GM12892 (cell line): ENCODE data around the gene JAG2.
A peak's percentile ranks its signal among the peaks of the same experiment; 100 is the strongest.

Experiments used
- DNase-seq: peaks from one replicate; pipeline ENCODE4 v3.0.0; 2011; ENCODE audit not compliant: insufficient read length
- FAIRE-seq: peaks from 2 replicates; lab custom pipeline; 2011; peaks lifted over from hg19 to GRCh38; lab: Jason Lieb, UNC
- POLR2A ChIP-seq: IDR thresholded peaks from 2 replicates; pipeline ENCODE4 v1.6.1; 2011; ENCODE audit warnings: low read depth, low read length, control low read depth
- POLR2AphosphoS5 ChIP-seq: IDR thresholded peaks from 2 replicates; pipeline ENCODE4 v1.6.1; 2011; ENCODE audit warnings: low read depth, low read length, control low read depth
- TAF1 ChIP-seq: IDR thresholded peaks from 2 replicates; pipeline ENCODE4 v1.6.1; 2011; ENCODE audit warnings: low read depth, mild to moderate bottlenecking, control low read depth, low read length, borderline replicate concordance

The JAG2 gene

GRCh38 chr14:105208738-105209075, 40.1 kb upstream of the JAG2 start:
- TF ChIP-seq POLR2A (no peak), TAF1 (no peak), POLR2AphosphoS5 (no peak)
- DNase-seq: no peak
- FAIRE-seq: no peak

GRCh38 chr14:105207996-105208737, 39.6 kb upstream of the JAG2 start:
- DNase-seq (no peak), FAIRE-seq (no peak)
- TF ChIP-seq TAF1: no peak
- TF ChIP-seq POLR2AphosphoS5: no peak
- no peak for TF ChIP-seq POLR2A

DNA sequence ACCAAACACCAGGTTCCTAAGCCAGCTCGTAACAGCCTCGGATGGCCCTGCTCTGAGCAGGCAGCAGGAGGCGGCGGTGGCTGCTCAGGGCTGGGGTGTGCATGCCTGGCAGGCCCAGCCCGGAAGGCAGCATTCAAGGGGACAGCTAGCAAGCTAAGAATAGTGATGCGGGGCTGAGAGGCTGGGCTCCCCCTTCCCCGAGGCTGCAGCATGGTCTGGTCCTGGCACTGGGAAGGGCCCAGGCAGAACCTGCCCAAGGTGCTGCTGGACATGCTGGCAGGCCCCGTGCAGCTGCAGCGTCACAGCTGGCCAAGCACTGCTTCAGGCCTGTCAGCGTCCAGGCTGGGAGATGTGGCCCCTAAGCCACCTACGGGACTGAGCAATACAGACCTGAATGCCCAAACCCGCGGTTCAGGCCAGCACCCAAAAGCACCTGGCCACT, 38.9 kb upstream of the JAG2 start:
- DNase-seq (no peak), FAIRE-seq (no peak)
- no peak for TF ChIP-seq POLR2A
- TF ChIP-seq TAF1: no peak
- TF ChIP-seq POLR2AphosphoS5: no peak

DNA sequence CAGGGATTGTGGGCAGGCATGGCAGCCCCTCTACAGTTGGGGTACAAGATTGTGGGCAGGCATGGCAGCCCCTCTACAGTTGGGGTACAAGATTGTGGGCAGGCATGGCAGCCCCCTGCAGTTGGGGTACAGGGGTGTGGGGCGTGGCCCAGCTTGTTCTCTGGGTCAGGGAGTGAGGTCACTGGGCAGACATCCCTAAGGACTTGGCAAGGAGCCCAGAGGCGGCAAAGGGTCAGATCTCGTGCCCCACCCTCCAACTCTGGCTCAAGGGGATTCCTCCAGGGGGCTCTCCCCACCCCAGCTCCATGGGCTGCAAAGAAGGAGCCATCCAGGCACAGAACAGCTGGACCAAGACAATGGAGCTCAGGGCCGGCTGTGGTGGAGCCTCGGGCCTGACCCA, 38.3 kb upstream of the JAG2 start:
- TF ChIP-seq POLR2AphosphoS5 (no peak), POLR2A (no peak), TAF1 (no peak)
- FAIRE-seq (no peak), DNase-seq (no peak)

DNA sequence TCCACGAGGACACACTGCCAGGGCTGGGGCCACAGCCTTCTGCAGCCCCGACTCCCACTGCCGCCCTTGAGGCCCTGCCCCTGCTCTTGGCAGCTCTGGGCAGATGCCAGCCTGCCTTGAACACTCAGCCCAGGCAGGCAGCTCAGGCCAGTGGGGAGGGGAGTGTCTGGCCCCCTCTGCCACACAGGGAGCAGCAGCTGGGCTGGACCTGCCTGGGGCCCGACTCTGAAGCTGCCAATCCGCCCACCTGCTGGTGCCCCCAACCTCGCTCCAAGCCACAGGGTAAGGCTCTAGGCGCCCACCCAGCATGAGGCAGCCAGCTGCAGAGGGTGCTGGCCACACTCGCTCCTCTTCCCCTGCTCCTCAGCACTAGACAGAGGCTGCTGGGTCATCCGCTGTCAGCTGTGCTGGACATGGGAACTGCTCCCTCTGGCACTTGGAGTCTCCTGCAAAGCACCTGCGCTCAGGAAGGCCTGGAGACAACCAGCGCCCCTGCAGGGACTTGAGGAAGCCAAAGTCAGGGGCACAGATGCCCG, 37.2 kb upstream of the JAG2 start:
- FAIRE-seq (no peak), DNase-seq (no peak)
- no peak for TF ChIP-seq POLR2AphosphoS5
- no peak for TF ChIP-seq TAF1

GRCh38 chr14:105204931-105205672, 36.5 kb upstream of the JAG2 start:
- FAIRE-seq (no peak), DNase-seq (no peak)
- TF ChIP-seq POLR2A (no peak), POLR2AphosphoS5 (no peak), TAF1 (no peak)

DNA sequence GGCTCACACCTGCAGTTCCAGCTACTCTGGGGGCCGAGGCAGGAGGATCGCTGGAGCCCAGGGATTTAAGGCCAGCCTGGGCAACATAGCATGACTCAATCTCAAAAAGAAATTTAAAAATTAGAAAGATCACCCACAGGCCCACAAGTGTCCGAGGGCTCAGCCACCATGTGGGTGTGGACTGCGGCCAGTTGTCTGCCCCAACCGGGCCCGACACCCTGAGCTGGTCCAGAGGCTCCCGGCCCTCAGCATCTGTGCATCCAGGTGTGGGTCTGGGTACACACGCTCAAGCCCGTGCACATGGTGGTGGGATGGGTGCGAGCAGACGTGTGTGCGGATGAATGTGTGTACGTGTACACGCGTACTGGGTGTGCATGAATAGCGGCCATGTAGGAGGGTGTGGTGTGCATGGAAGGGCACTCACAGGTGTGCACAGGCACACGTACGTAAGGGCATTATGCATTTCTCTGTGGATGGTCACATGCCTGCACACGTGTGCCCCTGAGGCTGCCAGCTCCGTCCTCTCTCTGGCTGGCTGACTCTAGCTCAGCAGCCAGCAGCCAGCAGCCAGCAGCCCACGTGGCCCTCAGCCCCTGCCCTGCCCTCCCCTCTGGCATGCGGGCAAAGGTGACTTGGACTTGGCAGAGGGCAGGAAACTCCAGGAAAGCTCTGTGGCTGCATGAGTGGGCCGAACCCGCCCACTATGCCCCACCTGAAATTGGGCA, 35.8 kb upstream of the JAG2 start:
- no peak for TF ChIP-seq TAF1
- TF ChIP-seq POLR2AphosphoS5: no peak
- TF ChIP-seq POLR2A: no peak
- FAIRE-seq (no peak), DNase-seq (no peak)

DNA sequence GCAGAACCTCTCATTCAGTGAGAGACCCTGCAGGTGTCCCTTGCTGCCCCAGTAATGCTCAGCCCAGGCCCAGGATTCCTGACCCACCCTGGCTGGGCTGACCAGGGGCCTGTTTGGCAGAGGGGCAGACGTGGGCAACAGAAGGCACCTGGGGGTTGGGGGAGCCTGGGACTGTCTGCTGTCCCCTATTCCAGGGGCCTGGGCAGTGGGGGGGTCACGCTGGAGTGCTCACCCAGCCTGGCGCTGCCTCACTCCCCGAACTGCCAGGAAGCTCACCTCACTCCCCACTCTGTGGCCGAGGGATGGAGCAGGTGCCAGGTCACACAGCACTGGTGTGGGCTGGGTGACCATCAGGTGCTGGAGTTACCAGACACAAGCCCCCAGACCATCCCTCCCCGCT, 35.1 kb upstream of the JAG2 start:
- DNase-seq (no peak), FAIRE-seq (no peak)
- TF ChIP-seq POLR2AphosphoS5: no peak
- no peak for TF ChIP-seq POLR2A
- TF ChIP-seq TAF1: no peak

- DNase-seq (peak; percentile 85), FAIRE-seq (peak; percentile 56)
- no peak for TF ChIP-seq POLR2A
- TF ChIP-seq POLR2AphosphoS5: no peak
- TF ChIP-seq TAF1: no peak
Observed at GRCh38 chr14:105203057-105203531, 34.5 kb upstream of the JAG2 start.

- no peak for TF ChIP-seq TAF1
- TF ChIP-seq POLR2A: 0 out of 2 replicates have a peak, but pooled peaks have one; percentile 22
- no peak for DNase-seq
- FAIRE-seq: no peak
Observed at GRCh38 chr14:105201925-105202513, 33.4 kb upstream of the JAG2 start.
